NCI-H2196 (cell line): ENCODE data around the gene RHOC.

Experiments used
- DNase-seq: peaks from one replicate; lab custom pipeline; 2025; ENCODE audit not compliant: unreplicated experiment; lab: John Stamatoyannopoulos, UW

RHOC gene

GRCh38 chr1:112702420-112703261, 4.3 kb downstream of the RHOC start:
- no peak for DNase-seq

GRCh38 chr1:112702067-112702395, 4.9 kb downstream of the RHOC start:
- no peak for DNase-seq

- no peak for DNase-seq
Observed at GRCh38 chr1:112701227-112702066, 5.5 kb downstream of the RHOC start.

- DNase-seq: peak; percentile 93
Observed at GRCh38 chr1:112700290-112701226, 6.4 kb downstream of the RHOC start.

GRCh38 chr1:112699425-112700144, 7.3 kb downstream of the RHOC start:
- DNase-seq: no peak

GRCh38 chr1:112698366-112699310, 8.3 kb downstream of the RHOC start:
- peak; percentile 91 for DNase-seq

GRCh38 chr1:112697781-112698201, 9.1 kb downstream of the RHOC start:
- DNase-seq: no peak

- no peak for DNase-seq
Observed at GRCh38 chr1:112696578-112697314, 10.2 kb downstream of the RHOC start.

GRCh38 chr1:112695276-112695675, 11.7 kb downstream of the RHOC start:
- DNase-seq: no peak

GRCh38 chr1:112694363-112694929, 12.5 kb downstream of the RHOC start:
- no peak for DNase-seq

- no peak for DNase-seq
Observed at GRCh38 chr1:112693821-112694220, 13.1 kb downstream of the RHOC start.

GRCh38 chr1:112692681-112693080, 14.2 kb downstream of the RHOC start:
- DNase-seq: no peak

GRCh38 chr1:112689842-112690237, 17.1 kb downstream of the RHOC start:
- DNase-seq: no peak

- DNase-seq: no peak
Observed at GRCh38 chr1:112689196-112689841, 17.6 kb downstream of the RHOC start.

- DNase-seq: peak; percentile 68
Observed at GRCh38 chr1:112688781-112689193, 18.1 kb downstream of the RHOC start.

GRCh38 chr1:112687785-112688496, 19.0 kb downstream of the RHOC start:
- DNase-seq: peak; percentile 36

- DNase-seq: no peak
Observed at GRCh38 chr1:112687361-112687760, 19.6 kb downstream of the RHOC start.
